ENCODE data around the gene PPARA. TPM values are rescaled to one million over a fixed set of nuclear protein-coding genes. Genes with fewer than 3 reads are reported as not detected.

PPARA gene
- total RNA-seq, 3 donors from 2014 or later: 5.6 to 7.0 (median 5.9) TPM

DNA sequence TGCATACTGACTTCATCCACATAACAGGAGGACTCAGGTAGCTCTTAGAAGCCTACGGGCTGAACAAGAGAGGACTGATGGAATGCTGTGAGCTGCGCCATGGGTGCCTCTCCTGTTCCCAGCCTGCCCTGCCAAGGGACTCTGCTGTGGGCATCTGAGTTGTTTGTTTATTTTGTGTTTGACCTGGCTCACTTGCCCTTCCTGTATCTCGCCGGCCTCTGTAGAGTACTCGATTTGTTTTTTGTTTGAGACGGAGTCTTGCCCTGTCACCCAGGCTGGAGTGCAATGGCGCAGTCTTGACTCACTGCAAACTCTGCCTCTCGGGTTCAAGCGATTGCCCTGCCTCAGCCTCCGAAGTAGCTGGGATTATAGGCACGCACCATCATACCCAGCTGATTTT lies 119.2 kb downstream of the PPARA start:
- Mint-ChIP-seq H3K4me1 (ENCODE audit: low read depth) (peaks cover 15% of the 10 kb centered on the region), H3K4me3 (peak overlapping the region; percentile 61), H3K36me3 (ENCODE audit: insufficient read depth) (peaks cover 1% of the 10 kb centered on the region), H3K9me3 (no peaks in the 10 kb centered on the region), H3K27me3 (ENCODE audit: low read depth) (peaks cover 11% of the 10 kb centered on the region)
- no peak for ATAC-seq
- DNase-seq: no peak

GRCh38 chr22:46272196-46272595 lies 121.9 kb downstream of the PPARA start:
- H3K4me3 Mint-ChIP-seq: no peak overlapping the region
- H3K27me3 Mint-ChIP-seq (ENCODE audit: low read depth): no peaks in the 10 kb centered on the region
- peaks cover 4% of the 10 kb centered on the region for H3K9me3 Mint-ChIP-seq
- peaks cover 18% of the 10 kb centered on the region for H3K4me1 Mint-ChIP-seq (ENCODE audit: low read depth)
- DNase-seq (no peak), ATAC-seq (no peak)
- H3K36me3 Mint-ChIP-seq (ENCODE audit: insufficient read depth): peaks cover 12% of the 10 kb centered on the region

GRCh38 chr22:46272762-46273431 lies 122.6 kb downstream of the PPARA start:
- ATAC-seq: no peak
- H3K36me3 Mint-ChIP-seq (ENCODE audit: insufficient read depth): peaks cover 14% of the 10 kb centered on the region
- peaks cover 4% of the 10 kb centered on the region for H3K9me3 Mint-ChIP-seq
- H3K4me3 Mint-ChIP-seq: no peak overlapping the region
- peaks cover 12% of the 10 kb centered on the region for H3K4me1 Mint-ChIP-seq (ENCODE audit: low read depth)
- H3K27me3 Mint-ChIP-seq (ENCODE audit: low read depth): no peaks in the 10 kb centered on the region
- no peak for DNase-seq

GRCh38 chr22:46273432-46274148 lies 123.3 kb downstream of the PPARA start:
- peaks cover 19% of the 10 kb centered on the region for H3K36me3 Mint-ChIP-seq (ENCODE audit: insufficient read depth)
- H3K9me3 Mint-ChIP-seq: peaks cover 4% of the 10 kb centered on the region
- H3K4me3 Mint-ChIP-seq: no peak overlapping the region
- no peaks in the 10 kb centered on the region for H3K27me3 Mint-ChIP-seq (ENCODE audit: low read depth)
- H3K4me1 Mint-ChIP-seq (ENCODE audit: low read depth): peaks cover 9% of the 10 kb centered on the region
- ATAC-seq (no peak), DNase-seq (no peak)

- DNase-seq: no peak
- no peaks in the 10 kb centered on the region for H3K27me3 Mint-ChIP-seq (ENCODE audit: low read depth)
- peaks cover 19% of the 10 kb centered on the region for H3K36me3 Mint-ChIP-seq (ENCODE audit: insufficient read depth)
Observed at GRCh38 chr22:46274381-46274780, 124.1 kb downstream of the PPARA start.

GRCh38 chr22:46275455-46276122 lies 125.3 kb downstream of the PPARA start:
- H3K9me3 Mint-ChIP-seq: peaks cover 4% of the 10 kb centered on the region
- DNase-seq: no peak
- peaks cover 19% of the 10 kb centered on the region for H3K36me3 Mint-ChIP-seq (ENCODE audit: insufficient read depth)
- no peaks in the 10 kb centered on the region for H3K27me3 Mint-ChIP-seq (ENCODE audit: low read depth)
- H3K4me1 Mint-ChIP-seq (ENCODE audit: low read depth): peaks cover 4% of the 10 kb centered on the region
- no peak overlapping the region for H3K4me3 Mint-ChIP-seq
- no peak for ATAC-seq

More at GRCh38 chr22:46274381-46274780, 124.1 kb downstream of the PPARA start:
- no peak for ATAC-seq
- peaks cover 4% of the 10 kb centered on the region for H3K9me3 Mint-ChIP-seq
- no peak overlapping the region for H3K4me3 Mint-ChIP-seq
- peaks cover 9% of the 10 kb centered on the region for H3K4me1 Mint-ChIP-seq (ENCODE audit: low read depth)

DNA sequence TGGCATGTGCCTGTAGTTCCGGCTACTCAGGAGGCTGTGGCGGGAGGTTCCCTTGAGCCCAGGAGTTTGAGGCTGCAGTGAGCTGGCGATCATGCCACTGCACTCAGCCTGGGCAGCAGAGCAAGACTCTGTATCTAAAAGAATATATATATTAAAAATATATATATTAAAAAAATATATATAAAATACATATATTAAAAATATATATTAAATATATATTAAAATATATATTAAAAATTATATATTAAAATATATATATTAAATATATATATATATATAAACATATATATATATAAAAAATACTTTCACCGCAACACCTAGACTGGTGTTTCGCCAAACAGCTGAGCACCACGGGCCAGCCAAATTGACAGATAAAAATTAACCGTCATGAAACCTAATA lies 126.2 kb downstream of the PPARA start:
- no peaks in the 10 kb centered on the region for H3K27me3 Mint-ChIP-seq (ENCODE audit: low read depth)
- DNase-seq (no peak), ATAC-seq (no peak)
- H3K36me3 Mint-ChIP-seq (ENCODE audit: insufficient read depth): peaks cover 21% of the 10 kb centered on the region
- H3K4me3 Mint-ChIP-seq: no peak overlapping the region
- peaks cover 7% of the 10 kb centered on the region for H3K4me1 Mint-ChIP-seq (ENCODE audit: low read depth)
- peaks cover 4% of the 10 kb centered on the region for H3K9me3 Mint-ChIP-seq

- H3K4me1 Mint-ChIP-seq (ENCODE audit: low read depth): peaks cover 7% of the 10 kb centered on the region
Observed at GRCh38 chr22:46278656-46279645, 128.6 kb downstream of the PPARA start.

DNA sequence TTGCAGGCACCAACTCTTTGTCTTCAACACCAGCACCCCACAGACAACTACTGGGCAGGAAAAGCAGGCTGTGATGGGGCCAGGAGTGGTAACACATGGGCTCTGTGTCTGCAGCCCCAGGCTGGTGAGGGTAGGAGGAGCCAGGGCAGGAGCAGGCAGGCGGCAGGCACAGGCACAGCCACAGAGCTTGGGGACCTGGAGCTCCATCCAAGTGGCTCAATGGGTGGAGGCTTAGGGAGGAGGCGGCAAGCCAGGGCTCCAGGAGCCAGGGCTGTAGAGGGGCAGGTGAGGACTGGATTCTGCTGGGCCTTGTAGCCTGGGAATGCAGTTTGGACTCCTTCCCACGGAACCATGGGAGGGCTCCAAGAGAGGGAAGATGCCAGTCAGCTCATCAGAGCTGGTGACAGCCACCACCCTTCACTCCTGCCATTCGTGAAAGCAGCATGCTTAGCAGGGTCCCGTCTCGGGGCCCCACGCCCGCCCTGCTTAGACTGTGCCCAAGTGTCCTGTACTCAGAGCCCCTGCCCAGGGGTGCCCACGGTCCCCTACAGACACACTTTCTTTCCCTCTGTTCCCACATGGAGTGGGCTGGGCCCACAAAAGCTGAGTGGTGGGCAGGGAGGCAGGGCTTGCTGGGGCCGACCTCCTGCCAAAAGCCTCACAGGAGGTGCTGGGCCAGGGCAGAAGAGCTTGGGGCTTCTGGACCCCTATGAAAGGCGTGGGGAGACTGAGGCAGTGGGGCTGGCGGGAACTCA lies 129.9 kb downstream of the PPARA start:
- Mint-ChIP-seq H3K4me1 (ENCODE audit: low read depth) (peaks cover 7% of the 10 kb centered on the region), H3K9me3 (peaks cover 4% of the 10 kb centered on the region), H3K36me3 (ENCODE audit: insufficient read depth) (peaks cover 29% of the 10 kb centered on the region), H3K27me3 (ENCODE audit: low read depth) (no peaks in the 10 kb centered on the region), H3K4me3 (no peak overlapping the region)
- DNase-seq (no peak), ATAC-seq (no peak)

More at GRCh38 chr22:46278656-46279645, 128.6 kb downstream of the PPARA start:
- H3K27me3 Mint-ChIP-seq (ENCODE audit: low read depth): no peaks in the 10 kb centered on the region
- DNase-seq (no peak), ATAC-seq (no peak)
- H3K36me3 Mint-ChIP-seq (ENCODE audit: insufficient read depth): peaks cover 25% of the 10 kb centered on the region
- H3K4me3 Mint-ChIP-seq: no peak overlapping the region
- peaks cover 4% of the 10 kb centered on the region for H3K9me3 Mint-ChIP-seq

DNA sequence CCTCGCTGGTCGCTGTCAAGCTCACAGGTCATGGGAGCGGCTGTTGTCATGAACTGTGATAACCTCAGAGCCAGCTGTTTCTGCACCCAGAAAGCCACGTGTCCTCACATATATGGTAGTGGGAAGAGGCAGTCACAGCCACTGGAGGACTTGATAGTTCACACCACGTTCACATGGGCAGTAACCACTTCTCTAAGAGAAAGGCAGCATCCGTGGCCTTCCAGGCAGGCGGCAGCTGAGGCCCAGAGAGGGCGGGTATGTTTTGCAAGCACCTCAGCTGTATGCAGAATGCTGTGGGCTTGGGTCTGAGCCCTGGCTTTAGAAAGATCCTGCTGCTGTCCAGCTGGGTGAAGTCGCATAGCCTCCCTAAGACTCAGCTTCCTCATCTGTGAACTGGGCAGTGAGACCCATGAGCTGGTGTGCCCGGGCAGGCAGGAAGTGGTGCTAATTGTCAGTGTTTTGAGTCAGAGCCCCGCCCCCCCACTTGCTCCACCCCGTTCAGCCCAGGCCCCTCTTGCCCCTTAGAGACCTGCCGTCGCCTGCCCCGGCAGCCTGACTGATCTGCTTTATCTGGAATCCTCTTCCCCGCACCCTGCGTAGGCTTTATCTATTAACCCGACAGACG lies 130.8 kb downstream of the PPARA start:
- Mint-ChIP-seq H3K4me1 (ENCODE audit: low read depth) (peaks cover 2% of the 10 kb centered on the region), H3K36me3 (ENCODE audit: insufficient read depth) (peaks cover 23% of the 10 kb centered on the region), H3K27me3 (ENCODE audit: low read depth) (no peaks in the 10 kb centered on the region), H3K4me3 (peak overlapping the region; percentile 48), H3K9me3 (no peaks in the 10 kb centered on the region)
- DNase-seq (no peak), ATAC-seq (peak in 1 of 2 donors; percentile 46)

- Mint-ChIP-seq H3K9me3 (no peaks in the 10 kb centered on the region), H3K4me3 (peak overlapping the region; percentile 32), H3K4me1 (ENCODE audit: low read depth) (peaks cover 2% of the 10 kb centered on the region), H3K27me3 (ENCODE audit: low read depth) (no peaks in the 10 kb centered on the region), H3K36me3 (ENCODE audit: insufficient read depth) (peaks cover 23% of the 10 kb centered on the region)
- ATAC-seq (no peak), DNase-seq (no peak)
Observed at GRCh38 chr22:46281866-46282678, 131.7 kb downstream of the PPARA start.

DNA sequence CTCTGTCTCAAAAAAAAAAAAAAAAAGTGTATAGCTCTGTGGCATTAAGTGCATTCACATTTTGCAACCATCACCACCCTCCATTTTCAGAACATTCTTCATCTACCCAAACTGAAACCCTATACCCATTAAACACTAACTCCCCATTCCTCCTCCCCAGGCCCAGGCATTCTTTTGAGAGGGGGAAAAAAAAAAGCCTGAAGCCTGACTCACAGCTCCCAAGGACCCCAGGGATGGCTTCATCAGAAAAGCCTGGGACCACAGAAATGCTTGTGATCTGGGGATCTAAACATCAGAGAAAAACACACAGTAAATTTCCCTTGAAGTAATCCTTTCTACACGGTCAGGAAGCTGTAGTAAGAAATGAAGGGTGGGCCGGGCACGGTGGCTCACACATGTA lies 135.7 kb downstream of the PPARA start:
- Mint-ChIP-seq H3K9me3 (no peaks in the 10 kb centered on the region), H3K4me1 (ENCODE audit: low read depth) (peaks cover 13% of the 10 kb centered on the region), H3K4me3 (no peak overlapping the region), H3K27me3 (ENCODE audit: low read depth) (no peaks in the 10 kb centered on the region), H3K36me3 (ENCODE audit: insufficient read depth) (peaks cover 19% of the 10 kb centered on the region)
- no peak for ATAC-seq
- no peak for DNase-seq

Data from activated T-cell treated with anti-CD3 and anti-CD28 coated beads, Interleukin-2, amount 50 U/mL, for 4 hours (primary cell).